GM23338 (cell line): ENCODE measurements around the gene CNTNAP5. TPM values are rescaled to one million over a fixed set of nuclear protein-coding genes. Genes with fewer than 3 reads are reported as not detected.

Source experiments
- ATAC-seq: fragments of 200-7000 bp; cut with Tn5 transposase; 3 replicates; pipeline ENCODE4 v1.9.1; 2020
- DNase-seq: peaks from one replicate; pipeline ENCODE4 v3.0.0-alpha.2; 2015; ENCODE audit warnings: low spot score
- H2AFZ ChIP-seq: fragments of 200-600 bp; sonication (generic); 2 replicates; pipeline ENCODE4 v1.8.0; 2016; ENCODE audit warnings: antibody characterized with exemption, mild to moderate bottlenecking, moderate library complexity
- H3F3A ChIP-seq: fragments of 200-600 bp; sonication (generic); replicated peaks from 2 replicates; pipeline ENCODE4 v1.8.0; 2017; ENCODE audit warnings: antibody characterized with exemption, mixed run types, low read depth
- H3K27ac ChIP-seq: fragments of 200-600 bp; sonication (generic); 2 replicates; pipeline ENCODE4 v1.6.1; 2016; ENCODE audit warnings: low read depth
- H3K27me3 ChIP-seq: fragments of 200-600 bp; sonication (generic); 2 replicates; pipeline ENCODE4 v1.8.0; 2016; ENCODE audit warnings: mild to moderate bottlenecking, mixed run types, moderate library complexity; ENCODE audit not compliant: insufficient read depth
- H3K36me3 ChIP-seq: fragments of 200-600 bp; sonication (generic); 2 replicates; pipeline ENCODE4 v1.8.0; 2016; ENCODE audit warnings: mild to moderate bottlenecking; ENCODE audit not compliant: insufficient read depth
- H3K4me1 ChIP-seq: fragments of 200-600 bp; sonication (generic); 2 replicates; pipeline ENCODE4 v1.8.0; 2016; ENCODE audit warnings: mild to moderate bottlenecking, moderate library complexity; ENCODE audit not compliant: insufficient read depth
- H3K4me2 ChIP-seq: fragments of 200-600 bp; sonication (generic); 2 replicates; pipeline ENCODE4 v1.7.1; 2017; ENCODE audit warnings: mixed run types
- H3K4me3 ChIP-seq: fragments of 200-600 bp; sonication (generic); 2 replicates; pipeline ENCODE4 v1.6.1; 2016; ENCODE audit warnings: mixed run types
- H3K79me2 ChIP-seq: fragments of 200-600 bp; sonication (generic); replicated peaks from 2 replicates; pipeline ENCODE4 v1.8.0; 2017; ENCODE audit warnings: mild to moderate bottlenecking; ENCODE audit not compliant: insufficient read depth
- H3K9me2 ChIP-seq: fragments of 200-600 bp; sonication (generic); 2 replicates; pipeline ENCODE4 v1.8.0; 2017; ENCODE audit not compliant: insufficient read depth
- H4K20me1 ChIP-seq: fragments of 200-600 bp; sonication (generic); replicated peaks from 2 replicates; pipeline ENCODE4 v1.8.0; 2017; ENCODE audit warnings: mild to moderate bottlenecking; ENCODE audit not compliant: insufficient read depth
- H3K27ac Mint-ChIP-seq: 2 replicates; pipeline ENCODE4 v1.8.0; 2020; ENCODE audit warnings: inconsistent platforms, mild to moderate bottlenecking, moderate library complexity, mixed read lengths
- H3K27me3 Mint-ChIP-seq: 3 replicates; pipeline ENCODE4 v1.8.0; 2022; ENCODE audit warnings: low read depth, mild to moderate bottlenecking, moderate library complexity, mixed read lengths, inconsistent platforms; ENCODE audit not compliant: insufficient read depth, poor library complexity
- H3K36me3 Mint-ChIP-seq: 3 replicates; pipeline ENCODE4 v1.8.0; 2021; ENCODE audit warnings: low read depth, mild to moderate bottlenecking, inconsistent platforms, moderate library complexity, mixed read lengths
- H3K4me1 Mint-ChIP-seq: 3 replicates; pipeline ENCODE4 v1.8.0; 2020; ENCODE audit warnings: mild to moderate bottlenecking, inconsistent platforms, mixed read lengths
- H3K4me3 Mint-ChIP-seq: 3 replicates; pipeline ENCODE4 v1.8.0; 2021; ENCODE audit warnings: moderate library complexity, mild to moderate bottlenecking, inconsistent platforms, mixed read lengths
- H3K9me3 Mint-ChIP-seq: 3 replicates; pipeline ENCODE4 v1.8.0; 2020; ENCODE audit warnings: moderate library complexity, mild to moderate bottlenecking, inconsistent platforms, mixed read lengths
- CREB1 ChIP-seq: fragments of 250-450 bp; sonication (Bioruptor Pico); IDR thresholded peaks from 2 replicates; pipeline ENCODE4 v1.5.0; 2020; ENCODE audit warnings: low read depth, mild to moderate bottlenecking, moderate library complexity
- CTCF ChIP-seq, 2 experiments: fragments of 200-600 bp in 1 of 2; sonication (generic) in 1 of 2; conservative IDR thresholded peaks; 2 replicates each; pipeline versions ENCODE4 v1.5.1 to v1.6.1; 2016 to 2017; ENCODE audit warnings: antibody characterized with exemption in 2 of 2, low read depth in 2 of 2, mild to moderate bottlenecking in 2 of 2, moderate library complexity in 1 of 2
- EZH2 ChIP-seq: fragments of 200-600 bp; sonication (generic); IDR thresholded peaks from one replicate; pipeline ENCODE4 v1.8.0; 2017; ENCODE audit warnings: antibody characterized with exemption, mild to moderate bottlenecking, low read depth; ENCODE audit not compliant: unreplicated experiment
- EZH2phosphoT487 ChIP-seq: fragments of 200-600 bp; sonication (generic); IDR thresholded peaks from one replicate; pipeline ENCODE4 v1.8.1; 2018; ENCODE audit warnings: antibody characterized with exemption; ENCODE audit not compliant: unreplicated experiment
- NANOG ChIP-seq: IDR thresholded peaks from 2 replicates; pipeline ENCODE4 v1.6.1; 2016; ENCODE audit warnings: antibody characterized with exemption, borderline replicate concordance
- REST ChIP-seq: IDR thresholded peaks from one replicate; pipeline ENCODE4 v1.6.1; 2018; ENCODE audit warnings: antibody characterized with exemption; ENCODE audit not compliant: unreplicated experiment
- STAT1 ChIP-seq: IDR thresholded peaks from one replicate; pipeline ENCODE4 v1.6.1; 2016; ENCODE audit warnings: antibody characterized with exemption; ENCODE audit not compliant: unreplicated experiment
- ZNF331 ChIP-seq: fragments of 250-450 bp; sonication (Bioruptor Pico); IDR thresholded peaks from 2 replicates; pipeline ENCODE4 v1.5.0; 2020; ENCODE audit warnings: low read depth, mild to moderate bottlenecking, moderate library complexity
- ZNF462 ChIP-seq: fragments of 250-450 bp; sonication (Bioruptor Pico); IDR thresholded peaks from 2 replicates; pipeline ENCODE4 v1.5.0; 2020; ENCODE audit warnings: mild to moderate bottlenecking, moderate library complexity
- polyA plus RNA-seq: library from polyadenylated mRNA; unstranded; fragments of >200 nt; fragmentation: Nextera tagmentation; extraction: Ambion mirVana; gene quantifications from 2 replicates; pipeline ENCODE4 v1.2.1, GENCODE V29; 2016
- total RNA-seq: library from RNA; depleted of rRNA; stranded (reverse); fragments of >200 nt; shearing (Covaris generic); gene quantifications from 2 replicates; pipeline ENCODE4 v1.2.3, GENCODE V29; 2014

The CNTNAP5 gene
- total and polyA plus RNA-seq, 2 experiments from 2014 or later, result 0.49 to 0.50 TPM

GRCh38 chr2:124514236-124514635, 489.1 kb downstream of the CNTNAP5 start:
- Histone ChIP-seq H3K27ac (no peak overlapping the region), H3K4me2 (no peak overlapping the region), H2AFZ (no peak overlapping the region), H3K79me2 (no peaks in the 10 kb centered on the region), H3F3A (no peaks in the 10 kb centered on the region), H3K4me3 (no peak overlapping the region), H4K20me1 (no peaks in the 10 kb centered on the region), H3K9me2 (peaks cover 20% of the 10 kb centered on the region), H3K4me1 (no peaks in the 10 kb centered on the region), H3K27me3 (no peaks in the 10 kb centered on the region), H3K36me3 (no peaks in the 10 kb centered on the region)
- H3K27me3 Mint-ChIP-seq, result peaks cover 2% of the 10 kb centered on the region
- no peak overlapping the region for H3K27ac Mint-ChIP-seq
- H3K4me3 Mint-ChIP-seq, result no peak overlapping the region
- peaks cover 8% of the 10 kb centered on the region; the same call in 2 of the 3 replicates for H3K9me3 Mint-ChIP-seq
- DNase-seq (no peak), ATAC-seq (no peak)
- H3K4me1 Mint-ChIP-seq, result no peaks in the 10 kb centered on the region
- TF ChIP-seq EZH2phosphoT487, result no peak
- peaks cover 7% of the 10 kb centered on the region; the same call in 2 of the 3 replicates for H3K36me3 Mint-ChIP-seq

- Mint-ChIP-seq H3K27me3 (peaks cover 4% of the 10 kb centered on the region), H3K4me3 (no peak overlapping the region), H3K4me1 (peaks cover 24% of the 10 kb centered on the region), H3K36me3 (peaks cover 7% of the 10 kb centered on the region; the same call in 2 of the 3 replicates), H3K27ac (no peak overlapping the region), H3K9me3 (peaks cover 8% of the 10 kb centered on the region; the same call in 2 of the 3 replicates)
- Histone ChIP-seq H3K27ac (no peak overlapping the region), H3K4me3 (no peak overlapping the region), H4K20me1 (no peaks in the 10 kb centered on the region), H2AFZ (no peak overlapping the region), H3F3A (no peaks in the 10 kb centered on the region), H3K27me3 (no peaks in the 10 kb centered on the region), H3K4me2 (no peak overlapping the region), H3K79me2 (no peaks in the 10 kb centered on the region), H3K4me1 (peaks cover 20% of the 10 kb centered on the region; the same call in 1 of the 2 replicates), H3K36me3 (no peaks in the 10 kb centered on the region), H3K9me2 (peaks cover 21% of the 10 kb centered on the region)
- ATAC-seq (no peak), DNase-seq (no peak)
- TF ChIP-seq NANOG (no peak), ZNF331 (CRISPR knock-in tag) (no peak), EZH2 (no peak), STAT1 (no peak), ZNF462 (CRISPR knock-in tag) (no peak), REST (no peak), CTCF (conservative IDR thresholded peaks at IDR 0.05; ENCODE audit: low read depth in 2 of 2) (no peak), CREB1 (no peak)
These were observed 495.9 kb downstream of the CNTNAP5 start for GRCh38 chr2:124520953-124521352.
